Stimulated activated CD4-positive, alpha-beta T cell treated with anti-CD3 and anti-CD28 coated beads, Interleukin-12 subunit alpha, Interleukin-12 subunit beta, amount 100 ng/mL, for 48 hours (primary cell): ENCODE results near the gene IL18BP.

Experiments
- DNase-seq, 3 donors: peaks; one replicate each; pipeline ENCODE4 v3.0.0-alpha.2; 2020; ENCODE audit warnings: low read depth in 2 of 3, low spot score in 1 of 3

Gene IL18BP

DNA sequence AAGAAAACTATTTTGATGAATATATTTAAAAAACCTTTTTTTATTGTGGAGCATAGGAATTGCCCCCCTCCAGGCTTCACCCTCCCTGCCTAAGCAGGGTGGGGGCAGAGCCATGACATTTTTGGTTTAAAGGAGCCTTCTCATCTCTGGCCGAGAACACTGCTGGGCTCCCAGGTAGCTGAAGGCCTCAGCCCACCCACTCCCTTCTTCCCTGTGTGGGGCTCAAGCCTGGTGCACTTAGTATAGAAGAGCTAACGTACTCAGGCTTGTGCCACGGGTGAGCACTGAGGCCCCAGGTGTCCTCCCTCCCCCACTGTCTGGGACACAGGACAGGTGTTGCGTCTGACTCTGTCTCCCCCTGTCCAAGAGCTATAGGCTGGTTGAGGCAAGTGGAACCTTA is 2.2 kb upstream of the IL18BP start:
- DNase-seq: no peak

GRCh38 chr11:71996946-71997345 is 1.8 kb upstream of the IL18BP start:
- no peak for DNase-seq

DNA sequence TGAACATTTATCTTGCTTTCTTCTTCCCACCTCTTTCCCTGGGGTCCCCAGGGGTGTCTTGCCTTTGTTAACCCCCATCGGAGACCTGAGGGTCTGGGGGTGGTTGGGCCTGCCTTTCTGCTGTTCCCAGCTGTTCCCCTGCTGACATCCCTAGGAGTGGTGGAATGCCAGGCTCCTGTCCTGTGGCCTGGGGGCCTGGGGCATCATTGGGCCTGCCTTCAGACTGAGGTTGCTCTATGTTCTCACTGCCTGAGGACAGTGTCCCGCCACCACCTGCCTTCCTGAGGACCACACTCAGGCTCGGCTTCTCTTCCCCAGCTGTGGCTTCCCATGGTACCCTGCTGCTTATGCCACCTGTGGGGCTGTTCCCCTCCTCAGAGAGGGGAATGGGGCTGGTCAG is 1.1 kb upstream of the IL18BP start:
- DNase-seq: no peak

DNA sequence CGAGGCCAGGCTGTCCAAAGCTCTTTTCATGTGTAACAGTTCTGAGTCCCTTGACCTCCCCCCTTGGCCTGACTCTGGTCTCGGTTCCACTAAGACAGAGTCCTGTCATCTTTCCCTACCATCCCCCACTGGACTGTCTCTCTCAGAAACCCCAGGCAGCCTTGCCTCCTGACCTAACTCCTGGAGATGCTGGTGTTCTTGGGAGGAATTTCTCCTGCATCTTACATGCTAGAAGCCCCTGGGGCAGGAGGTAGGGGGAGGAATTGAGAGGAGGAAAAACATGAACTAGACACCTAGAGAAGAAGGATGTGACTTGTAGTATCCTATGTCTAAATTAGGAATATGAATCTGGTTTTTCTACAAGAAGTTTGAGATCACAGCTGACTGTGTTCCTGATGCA is 648 bp upstream of the IL18BP start:
- no peak for DNase-seq

GRCh38 chr11:71999362-71999761 is 653 bp downstream of the IL18BP start:
- no peak for DNase-seq

GRCh38 chr11:71999798-72000197 is 1.1 kb downstream of the IL18BP start:
- DNase-seq: no peak

- DNase-seq: no peak
Measured at GRCh38 chr11:72000202-72000867, 1.6 kb downstream of the IL18BP start.

DNA sequence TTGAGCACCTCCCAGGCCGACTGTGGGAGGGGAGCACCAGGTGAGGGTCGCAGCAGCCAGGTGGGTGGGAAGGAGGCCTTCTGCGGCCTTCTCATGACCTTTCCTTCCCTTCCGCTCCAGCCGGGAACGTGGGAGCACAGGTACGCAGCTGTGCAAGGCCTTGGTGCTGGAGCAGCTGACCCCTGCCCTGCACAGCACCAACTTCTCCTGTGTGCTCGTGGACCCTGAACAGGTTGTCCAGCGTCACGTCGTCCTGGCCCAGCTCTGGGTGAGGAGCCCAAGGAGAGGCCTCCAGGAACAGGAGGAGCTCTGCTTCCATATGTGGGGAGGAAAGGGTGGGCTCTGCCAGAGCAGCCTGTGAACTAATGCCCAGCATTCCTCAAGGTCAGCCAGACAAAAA is 2.6 kb downstream of the IL18BP start:
- no peak for DNase-seq

- DNase-seq: no peak
Measured at GRCh38 chr11:72001834-72002591, 3.3 kb downstream of the IL18BP start.

DNA sequence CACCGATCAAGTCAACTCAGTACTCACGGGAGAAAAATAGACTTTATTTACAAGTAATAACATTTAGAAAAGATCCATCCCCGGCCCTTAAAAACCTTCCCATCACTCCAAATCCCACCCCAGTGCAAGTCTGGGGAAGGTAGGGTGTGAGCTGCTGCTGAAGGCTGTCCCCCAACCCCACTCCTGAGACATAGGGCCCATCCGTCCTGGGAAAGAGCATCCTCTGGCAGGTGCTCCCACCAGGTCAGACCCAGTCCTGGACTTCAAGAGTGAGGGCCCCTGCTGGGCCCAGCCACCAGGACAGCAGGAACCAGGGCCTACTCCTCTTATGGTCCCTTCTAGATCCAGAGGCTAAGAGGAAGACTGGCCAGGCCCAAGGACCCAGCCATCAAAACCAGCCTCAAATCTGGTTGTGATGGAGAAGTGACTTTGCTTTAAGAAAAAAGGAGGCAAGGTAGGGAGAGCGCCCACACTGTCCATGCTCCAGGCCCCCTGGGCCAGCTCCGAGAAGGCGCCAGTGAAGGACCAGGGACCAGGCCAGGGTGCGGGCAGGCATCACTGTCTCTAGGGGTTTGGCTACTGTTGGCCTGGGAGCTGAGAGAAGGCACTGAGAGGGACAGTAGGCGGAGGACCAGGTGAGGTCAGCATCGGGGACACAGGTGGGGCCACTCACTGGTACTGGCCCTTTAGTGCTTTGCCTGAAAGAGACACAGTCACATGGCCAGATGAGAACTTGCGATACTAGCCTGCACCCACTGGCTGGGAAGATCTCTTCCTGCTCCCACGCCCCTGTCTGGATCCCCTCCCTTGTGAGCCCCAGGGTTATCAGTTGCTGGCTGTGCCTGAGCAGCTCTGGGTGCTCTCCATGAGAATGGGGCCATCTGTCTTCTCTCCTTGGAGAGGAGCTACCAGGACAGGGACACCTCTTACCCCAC is 4.4 kb downstream of the IL18BP start:
- DNase-seq: no peak

DNA sequence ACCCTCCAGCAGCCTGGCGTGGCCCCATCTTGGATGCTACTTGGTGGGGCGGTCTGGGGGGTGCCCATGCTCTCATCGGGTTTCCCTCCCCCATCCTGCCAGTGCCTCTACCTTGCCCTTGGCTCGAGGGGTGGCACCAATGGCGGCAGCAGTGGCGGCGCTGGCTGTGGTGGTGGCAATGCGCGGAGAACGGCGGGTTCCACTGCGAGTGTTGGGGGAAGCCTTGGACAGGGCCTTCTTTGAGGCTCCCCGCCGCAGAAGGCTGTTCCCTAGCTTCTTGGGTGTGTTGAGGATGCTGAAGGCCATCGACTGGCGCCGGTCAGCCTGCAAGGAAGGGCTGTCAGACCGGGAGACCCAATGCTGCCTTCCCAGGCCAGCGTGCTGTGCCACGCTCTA is 5.1 kb downstream of the IL18BP start:
- no peak for DNase-seq

DNA sequence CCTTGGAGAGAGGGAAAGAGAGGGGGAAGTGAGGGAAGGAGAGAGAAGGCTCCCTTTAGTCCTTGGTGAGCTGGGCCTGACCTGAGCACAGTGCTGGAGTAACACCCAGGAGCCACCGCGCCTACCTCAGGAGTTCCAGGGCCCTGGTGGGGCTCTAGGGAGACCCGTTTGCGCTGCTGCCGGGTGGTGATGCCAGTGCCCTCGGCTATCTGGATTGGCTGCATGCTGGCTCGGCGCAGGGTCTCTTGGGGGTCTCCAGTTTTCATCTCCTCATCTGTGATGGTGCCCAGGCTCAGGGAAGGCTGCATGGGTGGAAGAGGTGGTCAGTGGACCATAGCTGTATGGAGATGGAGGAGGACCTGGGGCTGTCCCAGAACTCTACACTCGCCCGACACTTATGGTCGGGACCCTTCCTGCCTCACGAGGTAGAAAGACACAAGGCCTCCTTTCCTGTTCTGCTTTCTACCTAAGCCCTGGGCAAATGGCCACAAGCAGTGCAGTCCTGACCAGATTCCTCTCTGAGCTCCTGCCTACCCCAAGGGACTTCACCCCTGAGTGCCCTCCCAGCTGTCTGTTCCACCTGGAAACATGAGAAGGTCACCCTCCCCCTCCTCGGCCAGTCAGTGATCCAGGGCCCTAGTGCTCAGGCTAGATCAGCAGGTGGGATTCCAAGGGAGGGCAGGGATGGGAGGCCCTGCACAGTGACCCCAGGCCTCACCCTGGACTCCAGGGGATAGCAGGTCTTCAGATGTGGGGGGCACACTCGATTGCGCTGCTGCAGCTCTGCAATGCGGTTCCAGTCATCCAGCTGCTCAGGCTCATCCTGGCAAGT is 6.0 kb downstream of the IL18BP start:
- DNase-seq: no peak

DNA sequence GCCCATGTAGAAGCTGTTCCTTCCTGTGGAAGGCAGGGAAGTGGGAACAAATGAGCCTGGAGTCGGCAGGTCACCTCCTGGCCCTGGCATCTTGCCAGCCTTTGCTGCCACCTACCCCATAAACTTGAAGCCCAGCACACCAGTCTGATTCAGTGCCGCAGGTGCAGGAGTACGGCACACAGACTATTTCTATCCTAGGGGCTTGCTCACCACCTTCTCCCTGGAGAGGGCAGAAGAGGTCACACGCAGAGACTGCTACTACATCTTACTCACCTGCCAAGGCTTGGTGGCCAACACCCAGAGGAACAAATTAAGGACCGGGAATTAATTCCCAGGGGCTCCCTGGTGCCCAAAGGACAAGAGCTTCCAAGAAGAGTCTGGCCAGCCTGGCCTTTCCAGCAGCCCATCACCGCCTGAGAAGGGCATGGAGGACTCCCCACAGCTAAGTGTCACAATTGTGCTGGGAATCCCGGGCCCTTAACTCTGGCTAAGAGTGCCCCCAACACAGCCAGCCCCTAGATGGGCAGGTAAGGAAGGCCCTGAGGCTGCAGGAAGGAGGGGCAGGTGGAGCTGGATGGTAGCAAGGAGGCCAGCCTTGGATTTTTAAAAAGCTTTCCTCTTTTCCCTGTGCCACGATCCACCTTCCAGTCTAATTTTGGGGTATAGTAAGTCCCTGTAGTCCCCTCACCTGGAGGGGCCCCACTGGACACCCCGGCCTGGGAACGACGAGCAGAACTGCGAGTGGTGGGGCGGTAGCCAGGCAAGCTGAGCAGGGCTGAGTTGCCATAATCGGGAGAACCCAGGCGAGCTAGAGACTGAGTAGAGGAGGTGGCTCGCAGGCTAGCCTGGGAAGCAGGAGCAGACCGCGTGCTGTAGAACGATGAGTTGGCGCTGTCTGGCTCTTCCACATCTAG is 6.9 kb downstream of the IL18BP start:
- DNase-seq: no peak

- DNase-seq: no peak
Measured at GRCh38 chr11:72006309-72007088, 7.8 kb downstream of the IL18BP start.

DNA sequence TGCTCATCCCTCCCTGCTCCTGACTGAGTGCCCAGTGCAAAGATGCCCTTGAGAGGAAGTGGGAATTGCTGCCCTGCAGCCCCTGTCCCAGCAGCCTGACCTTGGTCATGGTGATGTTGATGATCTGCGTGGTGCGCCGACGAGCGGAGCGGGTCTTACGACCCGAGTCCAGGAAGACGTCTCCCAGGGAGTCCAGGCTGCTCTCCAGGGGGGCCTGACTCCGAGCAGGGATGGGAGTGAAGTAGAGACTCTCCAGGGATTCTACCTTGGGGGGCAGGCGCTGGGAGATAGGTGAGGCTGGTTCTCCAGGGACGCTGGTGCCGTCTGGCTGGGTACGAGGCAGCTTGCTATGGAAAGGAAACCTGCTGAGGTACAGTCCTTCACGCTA is 8.4 kb downstream of the IL18BP start:
- DNase-seq: no peak

- DNase-seq: no peak
Measured at GRCh38 chr11:72007587-72007986, 8.9 kb downstream of the IL18BP start.

DNA sequence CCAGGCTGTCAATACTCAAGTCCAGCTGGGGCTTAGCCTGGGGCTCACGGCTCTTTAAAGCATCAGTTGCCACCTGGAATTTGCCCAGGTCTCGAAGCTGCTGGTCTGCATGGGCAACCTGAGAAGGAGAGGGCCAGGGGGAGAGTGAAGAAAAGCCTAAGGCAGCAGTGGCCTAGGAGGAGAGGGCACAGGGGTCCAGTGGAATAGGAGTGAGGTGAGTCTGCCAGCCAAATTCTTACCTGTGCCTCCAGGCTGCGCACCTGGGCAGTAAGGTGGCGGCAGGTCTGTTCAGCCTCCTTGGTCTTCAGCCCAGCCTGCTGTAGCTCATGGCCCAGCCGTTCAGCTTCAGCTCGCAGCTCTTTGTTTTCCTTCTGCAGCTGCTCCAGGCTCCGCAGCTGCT is 10.0 kb downstream of the IL18BP start:
- no peak for DNase-seq

GRCh38 chr11:72009156-72009555 is 10.4 kb downstream of the IL18BP start:
- DNase-seq: no peak

DNA sequence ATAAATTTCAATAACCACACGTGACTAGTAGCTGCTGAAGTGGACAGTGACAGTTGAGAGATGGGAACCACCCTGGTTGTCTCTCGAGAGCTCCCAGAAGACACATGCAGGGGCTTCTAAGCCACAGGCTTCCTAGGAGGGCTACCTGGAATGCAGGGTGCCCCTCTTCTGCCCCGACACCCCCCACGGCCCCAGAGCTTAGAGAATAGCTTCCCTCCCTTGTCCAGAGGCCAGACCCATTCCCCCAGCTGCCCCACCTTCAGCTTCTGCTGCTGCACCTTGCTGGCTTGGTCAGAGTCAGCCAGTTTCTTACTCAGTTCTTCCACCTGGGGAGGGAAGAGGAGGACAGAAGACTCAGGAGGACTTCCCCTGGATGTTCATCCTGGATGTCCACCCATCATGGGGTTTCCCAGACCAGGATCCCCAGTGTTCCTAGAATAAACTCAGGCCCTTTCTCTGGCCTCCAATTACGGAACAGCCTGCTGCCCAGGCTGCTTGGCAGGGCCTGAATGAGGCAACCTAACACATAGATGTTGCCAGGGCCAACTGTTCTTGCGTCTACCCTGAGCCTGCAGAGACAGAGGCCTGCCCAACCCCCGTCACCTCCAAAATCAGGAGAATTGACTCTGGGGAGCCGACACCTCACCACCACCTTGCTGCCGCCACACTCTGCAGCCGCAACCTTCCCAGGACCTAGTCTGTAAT is 12.0 kb downstream of the IL18BP start:
- DNase-seq: no peak
